ENCODE measurements around the gene CORIN. TPM values are rescaled to one million over a fixed set of nuclear protein-coding genes. Genes with fewer than 3 reads are reported as not detected.

CORIN gene
- total RNA-seq, 6 experiments from 2014 or later = 0.12 to 0.44 (median 0.16) TPM; not detected in 1

DNA sequence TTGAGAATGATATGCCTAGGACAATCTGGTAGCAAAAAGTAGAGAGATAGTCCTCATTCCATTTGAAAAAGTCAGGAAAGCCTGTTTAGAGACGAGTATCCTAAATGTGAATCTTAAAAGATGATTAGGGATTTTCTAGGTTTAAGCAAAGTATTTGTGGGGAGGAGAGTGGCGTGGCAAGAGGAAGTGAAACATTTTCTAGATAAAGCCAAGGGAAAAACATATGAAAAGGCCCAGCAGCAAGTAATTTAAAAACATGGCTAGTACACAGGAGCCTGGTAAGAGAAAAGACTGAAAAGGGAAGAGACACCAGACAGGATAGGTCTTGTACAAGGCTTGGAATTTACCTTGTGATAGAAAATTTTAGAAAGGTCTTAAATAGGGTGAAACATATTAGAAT, 45.9 kb downstream of the CORIN start:
- no peaks in the 10 kb centered on the region for H3K4me1 ChIP-seq
- TF ChIP-seq, protein P1, sequence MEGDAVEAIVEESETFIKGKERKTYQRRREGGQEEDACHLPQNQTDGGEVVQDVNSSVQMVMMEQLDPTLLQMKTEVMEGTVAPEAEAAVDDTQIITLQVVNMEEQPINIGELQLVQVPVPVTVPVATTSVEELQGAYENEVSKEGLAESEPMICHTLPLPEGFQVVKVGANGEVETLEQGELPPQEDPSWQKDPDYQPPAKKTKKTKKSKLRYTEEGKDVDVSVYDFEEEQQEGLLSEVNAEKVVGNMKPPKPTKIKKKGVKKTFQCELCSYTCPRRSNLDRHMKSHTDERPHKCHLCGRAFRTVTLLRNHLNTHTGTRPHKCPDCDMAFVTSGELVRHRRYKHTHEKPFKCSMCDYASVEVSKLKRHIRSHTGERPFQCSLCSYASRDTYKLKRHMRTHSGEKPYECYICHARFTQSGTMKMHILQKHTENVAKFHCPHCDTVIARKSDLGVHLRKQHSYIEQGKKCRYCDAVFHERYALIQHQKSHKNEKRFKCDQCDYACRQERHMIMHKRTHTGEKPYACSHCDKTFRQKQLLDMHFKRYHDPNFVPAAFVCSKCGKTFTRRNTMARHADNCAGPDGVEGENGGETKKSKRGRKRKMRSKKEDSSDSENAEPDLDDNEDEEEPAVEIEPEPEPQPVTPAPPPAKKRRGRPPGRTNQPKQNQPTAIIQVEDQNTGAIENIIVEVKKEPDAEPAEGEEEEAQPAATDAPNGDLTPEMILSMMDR (IDR thresholded peaks at IDR 0.05) = no peak
- TF ChIP-seq POLR2A (IDR thresholded peaks at IDR 0.05) = no peak
- 39% methylated on average over 2 of the region's 2 CpGs for WGBS (ENCODE audit: insufficient coverage, low coverage, low lambda C conversion rate, missing lambda C conversion rate)

DNA sequence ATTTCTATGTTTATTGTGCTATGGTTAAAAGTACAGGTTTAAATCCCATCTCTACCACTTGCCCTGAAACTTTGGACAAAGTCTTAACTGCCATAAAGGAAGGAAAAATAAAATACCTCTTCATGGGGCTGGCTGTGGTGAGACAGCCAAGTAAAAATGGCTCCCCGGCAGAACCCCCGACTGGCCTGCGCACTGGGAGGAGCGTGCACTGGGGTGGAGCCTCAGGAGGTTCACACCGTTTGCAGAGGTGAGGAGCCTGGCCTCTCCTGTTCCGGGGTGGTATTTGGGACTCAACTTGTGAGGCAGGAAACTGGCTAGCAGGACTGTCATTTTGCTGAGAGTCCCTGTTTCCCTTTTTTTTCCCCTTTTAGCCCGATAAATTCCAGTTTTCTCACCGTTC, 47.8 kb downstream of the CORIN start:
- no peak for ATAC-seq
- no peaks in the 10 kb centered on the region for H3K4me1 ChIP-seq
- no peaks in the 10 kb centered on the region for H3K27me3 ChIP-seq
- TF ChIP-seq, protein P1 (IDR thresholded peaks at IDR 0.05) = no peak
- no peak for TF ChIP-seq POLR2A (IDR thresholded peaks at IDR 0.05)
- H3K9me3 ChIP-seq = no peaks in the 10 kb centered on the region
- H3K4me3 ChIP-seq = no peak overlapping the region
- intact Hi-C loops (cut with DNase I) = no loop called here
- 67% methylated on average over 5 of the region's 8 CpGs for WGBS (ENCODE audit: insufficient coverage, low coverage, low lambda C conversion rate, missing lambda C conversion rate)
- H3K27ac ChIP-seq = no peak overlapping the region
- no peaks in the 10 kb centered on the region for H3K36me3 ChIP-seq
- no peak for DNase-seq

More for the DNA sequence above, 45.9 kb downstream of the CORIN start:
- Histone ChIP-seq H3K4me3 (no peak overlapping the region), H3K27me3 (no peaks in the 10 kb centered on the region), H3K27ac (no peak overlapping the region), H3K9me3 (no peaks in the 10 kb centered on the region), H3K36me3 (no peaks in the 10 kb centered on the region)
- intact Hi-C loops (cut with DNase I) = no loop called here
- no peak for DNase-seq
- ATAC-seq = no peak

GRCh38 chr4:47788126-47788525, 49.7 kb downstream of the CORIN start:
- no peaks in the 10 kb centered on the region for H3K9me3 ChIP-seq
- no peaks in the 10 kb centered on the region for H3K4me1 ChIP-seq
- intact Hi-C loops (cut with DNase I) = no loop called here
- no peak overlapping the region for H3K4me3 ChIP-seq
- no peak for DNase-seq
- H3K36me3 ChIP-seq = no peaks in the 10 kb centered on the region
- no peak overlapping the region for H3K27ac ChIP-seq
- WGBS (ENCODE audit: insufficient coverage, low coverage, low lambda C conversion rate, missing lambda C conversion rate) = 63% methylated on average over 2 of the region's 2 CpGs
- ATAC-seq = no peak
- H3K27me3 ChIP-seq = no peaks in the 10 kb centered on the region
- TF ChIP-seq, protein P1 (IDR thresholded peaks at IDR 0.05) = no peak
- no peak for TF ChIP-seq POLR2A (IDR thresholded peaks at IDR 0.05)

DNA sequence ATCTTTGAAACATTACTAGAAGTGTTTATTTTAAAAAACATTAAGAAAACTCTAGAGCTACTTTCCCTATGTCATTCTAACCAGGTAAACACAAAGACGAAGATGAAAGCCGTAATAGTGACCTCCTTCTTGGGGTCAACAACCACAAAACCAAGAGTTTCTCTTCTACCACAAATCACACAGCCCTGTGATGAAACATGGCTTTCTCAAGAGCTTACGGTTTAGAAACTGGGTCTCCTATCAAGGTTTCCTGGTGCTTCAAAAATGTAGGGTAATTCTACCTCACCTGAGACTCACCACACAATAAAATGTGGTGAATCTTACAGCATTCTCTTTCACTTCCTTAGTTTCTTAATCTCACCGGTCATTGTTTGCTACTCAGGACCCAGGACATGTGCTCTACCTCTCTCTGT, 50.9 kb downstream of the CORIN start:
- TF ChIP-seq POLR2A (IDR thresholded peaks at IDR 0.05) = no peak
- TF ChIP-seq, protein P1 (IDR thresholded peaks at IDR 0.05) = no peak
- intact Hi-C loops (cut with DNase I) = no loop called here
- no peaks in the 10 kb centered on the region for H3K36me3 ChIP-seq
- ATAC-seq = no peak
- H3K4me3 ChIP-seq = no peak overlapping the region
- no peaks in the 10 kb centered on the region for H3K4me1 ChIP-seq
- no peak overlapping the region for H3K27ac ChIP-seq
- no peak for DNase-seq
- no peaks in the 10 kb centered on the region for H3K27me3 ChIP-seq
- WGBS (ENCODE audit: insufficient coverage, low coverage, low lambda C conversion rate, missing lambda C conversion rate) = 39% methylated on average over 4 of the region's 4 CpGs
- no peaks in the 10 kb centered on the region for H3K9me3 ChIP-seq

- H3K27ac ChIP-seq = no peak overlapping the region
- no peaks in the 10 kb centered on the region for H3K36me3 ChIP-seq
- no peaks in the 10 kb centered on the region for H3K27me3 ChIP-seq
- ATAC-seq (no peak), DNase-seq (no peak)
- intact Hi-C loops (cut with DNase I) = no loop called here
- WGBS (ENCODE audit: insufficient coverage, low coverage, low lambda C conversion rate, missing lambda C conversion rate) = 63% methylated on average over 3 of the region's 3 CpGs
- H3K9me3 ChIP-seq = no peaks in the 10 kb centered on the region
- TF ChIP-seq POLR2A (IDR thresholded peaks at IDR 0.05) = no peak
- no peaks in the 10 kb centered on the region for H3K4me1 ChIP-seq
- no peak overlapping the region for H3K4me3 ChIP-seq
These were observed 52.7 kb downstream of the CORIN start for GRCh38 chr4:47785153-47785552.
